Ovary (tissue), 9 donors: ENCODE measurements around the gene XRCC5. TPM values are rescaled to one million over a fixed set of nuclear protein-coding genes. Genes with fewer than 3 reads are reported as not detected.

ENCODE experiments used
- DNase-seq, 5 donors: peaks; one replicate each; pipeline ENCODE4 v3.0.0-alpha.2; 2019 to 2020
- H3K27ac ChIP-seq, 2 donors: fragments of 200-600 bp; one replicate each; pipeline versions ENCODE4 v1.5.1 to v1.8.0; 2019 to 2022
- H3K27me3 ChIP-seq: fragments of 200-600 bp; one replicate; pipeline ENCODE4 v1.8.0; 2022
- H3K36me3 ChIP-seq: fragments of 200-600 bp; sonication (generic); one replicate; pipeline ENCODE4 v1.5.1; 2019
- H3K4me1 ChIP-seq: one replicate; pipeline ENCODE4 v1.8.1; 2013; ENCODE audit warnings: mild to moderate bottlenecking, moderate library complexity; ENCODE audit not compliant: insufficient read depth
- H3K4me3 ChIP-seq: fragments of 200-600 bp; sonication (generic); one replicate; pipeline ENCODE4 v1.5.1; 2017
- H3K9me3 ChIP-seq, 2 donors: fragments of 200-600 bp in 1 of 2; sonication (generic) in 1 of 2; one replicate each; pipeline versions ENCODE4 v1.5.1 to v1.8.1; 2013 to 2019; ENCODE audit warnings: mild to moderate bottlenecking in 1 of 2, moderate library complexity in 1 of 2
- POLR2A ChIP-seq: fragments of 450-650 bp; IDR thresholded peaks from one replicate; pipeline ENCODE4 v1.6.1; 2017; ENCODE audit warnings: antibody characterized with exemption, mild to moderate bottlenecking, moderate library complexity
- WGBS, 3 donors: extraction: QIAGEN DNeasy Blood & Tissue Kit in 1 of 3; methylation state at CpG; one replicate each; pipeline versions ENCODE4 v1.1.5 to v1.1.7; 2013 to 2017; 5-methylcytosine and 5-hydroxymethylcytosine counted together
- intact Hi-C, 4 donors: fragments of 100-400 bp; cut with DNase I; formaldehyde crosslinking; loops; one replicate each; pipeline versions ENCODE4 v1.11.0 to v1.15.1; 2022 to 2023
- polyA plus RNA-seq, 2 donors: library from polyadenylated mRNA; stranded (reverse); fragments of 200-250 nt in 1 of 2; fragments of 350-450 nt in 1 of 2; fragmentation: Illumina TruSeq in 1 of 2; extraction: RNeasy Lipid Tissue Mini Kit (QIAGEN cat#74804) in 1 of 2; gene quantifications; one replicate each; pipeline ENCODE4 v1.2.3, GENCODE V29; 2013 to 2014
- total RNA-seq, 7 donors: library from RNA; depleted of rRNA in 2 of 7; stranded (reverse); fragments of >200 nt in 2 of 7; fragmentation: NEBNext Ultra II Directional in 3 of 7; extraction: Animal tissue kit (Norgen Biotek cat#: 25700) in 3 of 7; gene quantifications; one replicate each; pipeline versions ENCODE4 v1.1.0 to v1.2.4, GENCODE V29; 2016 to 2023
- TF ChIP-seq, protein P1 (sequence below), 3 donors: fragments of 450-650 bp in 2 of 3; fragments of 200-600 bp in 1 of 3; IDR thresholded peaks; one replicate each; pipeline versions ENCODE4 v1.5.1 to v1.8.0; 2016 to 2022; ENCODE audit warnings: antibody characterized with exemption in 3 of 3, mild to moderate bottlenecking in 1 of 3
- donor health status: DM: no; HTN: no; CAD: no; lungs with moderate emphysema.
- donor health status: DM: no; HTN: no; CAD: no.
- donor health status: Bipolar disorder and iron deficiency.
- donor health status: DM: yes; HTN: yes; CAD: no.
- donor health status: DM: no; HTN: no; CAD: no.
- donor health status: DM: yes; HTN: yes; CAD: no.

The XRCC5 gene
- total and polyA plus RNA-seq, 9 donors, result 109 to 223 (median 206) TPM

DNA sequence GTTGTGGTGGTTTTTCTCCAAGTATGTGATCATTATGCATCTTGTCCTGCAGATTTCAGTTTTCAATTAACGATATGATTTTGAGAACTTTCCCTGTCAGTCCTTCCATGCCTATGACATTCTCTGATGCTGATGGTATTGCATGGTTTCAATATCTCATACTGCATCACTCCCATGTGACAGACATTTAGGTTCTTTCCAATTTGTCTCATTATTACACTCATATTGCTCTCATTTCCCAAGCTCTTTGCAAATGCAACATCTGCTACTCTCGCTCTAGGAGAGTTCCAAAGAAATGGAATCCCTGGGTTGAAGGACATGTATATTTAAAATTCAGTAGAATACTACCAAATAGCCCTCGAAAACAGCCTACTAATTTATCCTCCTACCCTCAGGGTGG, 137.6 kb downstream of the XRCC5 start:
- DNase-seq, result no peak
- Histone ChIP-seq H3K27ac (no peak overlapping the region), H3K27me3 (no peaks in the 10 kb centered on the region), H3K36me3 (no peaks in the 10 kb centered on the region), H3K4me3 (no peak overlapping the region), H3K9me3 (no peaks in the 10 kb centered on the region), H3K4me1 (no peaks in the 10 kb centered on the region)
- 87 to 93% (median 89%) methylated on average over 3 of the region's 3 CpGs for WGBS, 3 donors
- intact Hi-C loops, result no loop called here
- TF ChIP-seq, protein P1, sequence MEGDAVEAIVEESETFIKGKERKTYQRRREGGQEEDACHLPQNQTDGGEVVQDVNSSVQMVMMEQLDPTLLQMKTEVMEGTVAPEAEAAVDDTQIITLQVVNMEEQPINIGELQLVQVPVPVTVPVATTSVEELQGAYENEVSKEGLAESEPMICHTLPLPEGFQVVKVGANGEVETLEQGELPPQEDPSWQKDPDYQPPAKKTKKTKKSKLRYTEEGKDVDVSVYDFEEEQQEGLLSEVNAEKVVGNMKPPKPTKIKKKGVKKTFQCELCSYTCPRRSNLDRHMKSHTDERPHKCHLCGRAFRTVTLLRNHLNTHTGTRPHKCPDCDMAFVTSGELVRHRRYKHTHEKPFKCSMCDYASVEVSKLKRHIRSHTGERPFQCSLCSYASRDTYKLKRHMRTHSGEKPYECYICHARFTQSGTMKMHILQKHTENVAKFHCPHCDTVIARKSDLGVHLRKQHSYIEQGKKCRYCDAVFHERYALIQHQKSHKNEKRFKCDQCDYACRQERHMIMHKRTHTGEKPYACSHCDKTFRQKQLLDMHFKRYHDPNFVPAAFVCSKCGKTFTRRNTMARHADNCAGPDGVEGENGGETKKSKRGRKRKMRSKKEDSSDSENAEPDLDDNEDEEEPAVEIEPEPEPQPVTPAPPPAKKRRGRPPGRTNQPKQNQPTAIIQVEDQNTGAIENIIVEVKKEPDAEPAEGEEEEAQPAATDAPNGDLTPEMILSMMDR (IDR thresholded peaks at IDR 0.05), result no peak
- no peak for TF ChIP-seq POLR2A

Other genes with a start within 250 kb of the XRCC5 start
- gene MREG, start 95.8 kb upstream of the XRCC5 start, total RNA-seq, result 1 to 10 TPM; 1.5 to 5.4 (median 2.2) TPM
- 1 to 10 TPM in 1 of 2 donors, under 1 TPM in 1; 0.85 to 1.8 TPM for gene MREG, start 95.8 kb upstream of the XRCC5 start, polyA plus RNA-seq
- 10 to 100 TPM in 4 of 7 donors, 1 to 10 TPM in 3; 7.0 to 15.0 (median 11.5) TPM for gene PECR, start 27.5 kb upstream of the XRCC5 start, total RNA-seq
- 10 to 100 TPM in 1 of 2 donors, 1 to 10 TPM in 1; 8.6 to 11.9 TPM for gene PECR, start 27.5 kb upstream of the XRCC5 start, polyA plus RNA-seq
- under 1 TPM; 0.25 to 0.79 (median 0.37) TPM for gene TMEM169, start 27.4 kb upstream of the XRCC5 start, total RNA-seq
- under 1 TPM; 0.24 to 0.65 TPM for gene TMEM169, start 27.4 kb upstream of the XRCC5 start, polyA plus RNA-seq